SK-N-SH (cell line): ENCODE data around the gene ZBTB46. TPM values are rescaled to one million over a fixed set of nuclear protein-coding genes. Genes with fewer than 3 reads are reported as not detected.

ENCODE experiments used
- CTCF ChIA-PET: fragments of 300-600, 350-600 bp; formaldehyde crosslinking; extraction: SDS; loops from one replicate; lab custom pipeline; 2021; lab: Yijun Ruan, JAX
- POLR2A ChIA-PET: fragments of 350-600 bp; sonication (Branson Sonifier 250); formaldehyde crosslinking; extraction: SDS; loops from one replicate; lab custom pipeline; 2020; ENCODE audit warnings: antibody characterized with exemption, inconsistent platforms; lab: Yijun Ruan, JAX
- DNase-seq: peaks from one replicate; pipeline ENCODE4 v3.0.0; 2012
- H2AFZ ChIP-seq: fragments of 200-600 bp; sonication (generic); 2 replicates; pipeline ENCODE4 v1.8.1; 2016; ENCODE audit warnings: antibody characterized with exemption, mild to moderate bottlenecking, low read depth
- H3F3A ChIP-seq: fragments of 200-600 bp; sonication (generic); replicated peaks from 2 replicates; pipeline ENCODE3; 2016; ENCODE audit warnings: antibody characterized with exemption, mild to moderate bottlenecking; ENCODE audit not compliant: insufficient read depth
- H3K27ac ChIP-seq, 2 experiments: fragments of 200-500 bp in 1 of 2; fragments of 200-600 bp in 1 of 2; sonication (Bioruptor generic) in 1 of 2; sonication (generic), shearing (Covaris generic) in 1 of 2; 2 replicates each; pipeline versions ENCODE4 v1.5.1 to v1.6.1; 2014 to 2016; ENCODE audit warnings: low read depth in 2 of 2, inconsistent platforms in 1 of 2, low read length in 1 of 2, mild to moderate bottlenecking in 1 of 2, mixed read lengths in 1 of 2
- H3K27me3 ChIP-seq: fragments of 200-600 bp; sonication (generic), shearing (Covaris generic); 2 replicates; pipeline ENCODE4 v1.6.1; 2016; ENCODE audit warnings: mixed run types; ENCODE audit not compliant: insufficient read depth
- H3K36me3 ChIP-seq, 2 experiments: fragments of 200-500 bp in 1 of 2; fragments of 200-600 bp in 1 of 2; sonication (Bioruptor generic) in 1 of 2; sonication (generic) in 1 of 2; replicated peaks in 1 of 2; 2 replicates each; pipeline versions ENCODE3 to v1.5.1; 2014 to 2016; ENCODE audit warnings: low read length in 1 of 2, mild to moderate bottlenecking in 1 of 2; ENCODE audit not compliant: insufficient read depth in 2 of 2, control insufficient read depth in 1 of 2
- H3K4me1 ChIP-seq, 2 experiments: fragments of 200-500 bp in 1 of 2; fragments of 200-600 bp in 1 of 2; sonication (Bioruptor generic) in 1 of 2; sonication (generic), shearing (Covaris generic) in 1 of 2; 2 replicates each; pipeline versions ENCODE4 v1.5.1 to v1.6.1; 2014 to 2016; ENCODE audit warnings: low read depth in 1 of 2, low read length in 1 of 2, mixed run types in 1 of 2; ENCODE audit not compliant: insufficient read depth in 2 of 2, control insufficient read depth in 1 of 2
- H3K4me2 ChIP-seq: fragments of 200-600 bp; sonication (generic), shearing (Covaris generic); 2 replicates; pipeline ENCODE4 v1.6.1; 2017; ENCODE audit warnings: mixed run types
- H3K4me3 ChIP-seq, 2 experiments: fragments of 200-500 bp in 1 of 2; fragments of 200-600 bp in 1 of 2; sonication (Bioruptor generic) in 1 of 2; sonication (generic), shearing (Covaris generic) in 1 of 2; 2 replicates each; pipeline versions ENCODE4 v1.5.1 to v1.8.1; 2014 to 2016; ENCODE audit warnings: low read depth in 2 of 2, inconsistent platforms in 1 of 2, low read length in 1 of 2, mild to moderate bottlenecking in 1 of 2, mixed read lengths in 1 of 2, moderate library complexity in 1 of 2
- H3K79me2 ChIP-seq: fragments of 200-600 bp; sonication (generic); 2 replicates; pipeline ENCODE4 v1.8.1; 2017; ENCODE audit warnings: mild to moderate bottlenecking; ENCODE audit not compliant: insufficient read depth
- H3K9ac ChIP-seq: fragments of 200-600 bp; sonication (generic); 2 replicates; pipeline ENCODE4 v1.6.1; 2017; ENCODE audit warnings: mixed run types
- H3K9me2 ChIP-seq: fragments of 200-600 bp; sonication (generic); 2 replicates; pipeline ENCODE4 v1.6.1; 2017; ENCODE audit warnings: mixed run types
- H3K9me3 ChIP-seq: fragments of 200-600 bp; sonication (generic); 2 replicates; pipeline ENCODE4 v1.6.1; 2017; ENCODE audit warnings: mixed run types, mild to moderate bottlenecking, moderate library complexity
- H4K20me1 ChIP-seq: fragments of 200-600 bp; sonication (generic); 2 replicates; pipeline ENCODE4 v1.6.1; 2017; ENCODE audit warnings: mild to moderate bottlenecking, mixed run types; ENCODE audit not compliant: insufficient read depth
- CHD2 ChIP-seq: fragments of 150-350 bp; IDR thresholded peaks from 2 replicates; pipeline ENCODE4 v1.6.1; 2018; ENCODE audit warnings: low read length; ENCODE audit not compliant: partially characterized antibody
- CTCF ChIP-seq: fragments of 200-600 bp; sonication (generic); IDR thresholded peaks from 2 replicates; pipeline ENCODE4 v1.6.1; 2017; ENCODE audit warnings: antibody characterized with exemption, mild to moderate bottlenecking, moderate library complexity
- ELF1 ChIP-seq: IDR thresholded peaks from 2 replicates; pipeline ENCODE4 v1.4.0; 2012
- EZH2phosphoT487 ChIP-seq: fragments of 200-600 bp; sonication (generic); IDR thresholded peaks from 2 replicates; pipeline ENCODE4 v1.6.1; 2017; ENCODE audit warnings: low read depth, mixed run types, mild to moderate bottlenecking, antibody characterized with exemption, moderate library complexity, borderline replicate concordance
- MXI1 ChIP-seq: IDR thresholded peaks from 2 replicates; pipeline ENCODE4 v1.6.1; 2012; ENCODE audit warnings: mild to moderate bottlenecking, low read depth, low read length, improper control_type of control experiment
- NFIC ChIP-seq: IDR thresholded peaks from 2 replicates; pipeline ENCODE4 v1.4.0; 2012; ENCODE audit warnings: borderline replicate concordance
- RAD21 ChIP-seq: IDR thresholded peaks from 2 replicates; pipeline ENCODE4 v1.6.1; 2012; ENCODE audit warnings: mild to moderate bottlenecking, low read length
- SIN3A ChIP-seq: IDR thresholded peaks from 2 replicates; pipeline ENCODE4 v1.6.1; 2012; ENCODE audit warnings: low read depth, mild to moderate bottlenecking, low read length, moderate library complexity, borderline replicate concordance
- TCF12 ChIP-seq: IDR thresholded peaks from 2 replicates; pipeline ENCODE4 v1.4.0; 2012
- TEAD4 ChIP-seq: IDR thresholded peaks from 2 replicates; pipeline ENCODE4 v1.4.0; 2012; ENCODE audit warnings: mild to moderate bottlenecking, borderline replicate concordance; ENCODE audit not compliant: insufficient read depth
- USF1 ChIP-seq: IDR thresholded peaks from 2 replicates; pipeline ENCODE4 v1.4.0; 2012; ENCODE audit warnings: low read depth, borderline replicate concordance
- YY1 ChIP-seq: IDR thresholded peaks from 2 replicates; pipeline ENCODE4 v1.4.0; 2012; ENCODE audit warnings: low read depth, mild to moderate bottlenecking
- WGBS: methylation state at CpG from one replicate; pipeline ENCODE4 v1.1.6; 2017; ENCODE audit warnings: low lambda C conversion rate; 5-methylcytosine and 5-hydroxymethylcytosine counted together
- polyA plus RNA-seq, 3 experiments: library from polyadenylated mRNA; depleted of rRNA; stranded (reverse); fragments of >200 nt; gene quantifications; 2 replicates each; pipeline ENCODE4 v1.2.3, GENCODE V29; 2012
- TF ChIP-seq, protein P1 (sequence below): IDR thresholded peaks from 2 replicates; pipeline ENCODE4 v1.4.0; 2012; ENCODE audit warnings: low read depth
- TF ChIP-seq, protein P2 (sequence below): fragments of 150-350 bp; IDR thresholded peaks from 2 replicates; pipeline ENCODE4 v1.6.1; 2017; ENCODE audit warnings: antibody characterized with exemption, low read length, low read depth, borderline replicate concordance
- TF ChIP-seq, protein P3 (sequence below): fragments of 150-350 bp; IDR thresholded peaks from 2 replicates; pipeline ENCODE4 v1.6.1; 2016; ENCODE audit warnings: mild to moderate bottlenecking, low read depth, low read length
- TF ChIP-seq, protein P4 (sequence below): IDR thresholded peaks from 2 replicates; pipeline ENCODE4; 2012

Gene ZBTB46
- polyA plus RNA-seq, 1 of the 3 experiments (the other 2 are of a cell fraction): 0.15 TPM

- Histone ChIP-seq H3K9ac (no peak overlapping the region), H3K9me2 (no peaks in the 10 kb centered on the region), H3K79me2 (no peaks in the 10 kb centered on the region), H3K4me3 (no peak overlapping the region), H3K9me3 (no peaks in the 10 kb centered on the region), H4K20me1 (no peaks in the 10 kb centered on the region), H3K27ac (no peak overlapping the region), H3F3A (peaks cover 4% of the 10 kb centered on the region), H3K27me3 (no peaks in the 10 kb centered on the region), H3K36me3 (no peaks in the 10 kb centered on the region), H3K4me2 (no peak overlapping the region), H2AFZ (no peak overlapping the region), H3K4me1 (peaks cover 0 to 10% of the 10 kb centered on the region in 2 experiments; a peak in 1 of 4 replicates)
- peak; percentile 77 for DNase-seq
- WGBS: 76% methylated on average over 29 of the region's 45 CpGs
- ChIA-PET CTCF (interaction anchor here (0.7 to 1.2 kb wide), 2 partner anchors 10 to 23 kb away, joined by 3 to 7 read pairs; no protein-coding TSS in a partner anchor), POLR2A (no interaction called here)
- no peak for TF ChIP-seq ELF1
- no peak for TF ChIP-seq CTCF
- no peak for TF ChIP-seq SIN3A
- no peak for TF ChIP-seq NFIC
- TF ChIP-seq EZH2phosphoT487: no peak
- no peak for TF ChIP-seq RAD21
- TF ChIP-seq, protein P1, sequence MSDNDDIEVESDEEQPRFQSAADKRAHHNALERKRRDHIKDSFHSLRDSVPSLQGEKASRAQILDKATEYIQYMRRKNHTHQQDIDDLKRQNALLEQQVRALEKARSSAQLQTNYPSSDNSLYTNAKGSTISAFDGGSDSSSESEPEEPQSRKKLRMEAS: no peak
- TF ChIP-seq MXI1: no peak
- no peak for TF ChIP-seq TEAD4
- TF ChIP-seq USF1: no peak
- TF ChIP-seq, protein P2, sequence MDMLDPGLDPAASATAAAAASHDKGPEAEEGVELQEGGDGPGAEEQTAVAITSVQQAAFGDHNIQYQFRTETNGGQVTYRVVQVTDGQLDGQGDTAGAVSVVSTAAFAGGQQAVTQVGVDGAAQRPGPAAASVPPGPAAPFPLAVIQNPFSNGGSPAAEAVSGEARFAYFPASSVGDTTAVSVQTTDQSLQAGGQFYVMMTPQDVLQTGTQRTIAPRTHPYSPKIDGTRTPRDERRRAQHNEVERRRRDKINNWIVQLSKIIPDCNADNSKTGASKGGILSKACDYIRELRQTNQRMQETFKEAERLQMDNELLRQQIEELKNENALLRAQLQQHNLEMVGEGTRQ: no peak
- TF ChIP-seq, protein P3, sequence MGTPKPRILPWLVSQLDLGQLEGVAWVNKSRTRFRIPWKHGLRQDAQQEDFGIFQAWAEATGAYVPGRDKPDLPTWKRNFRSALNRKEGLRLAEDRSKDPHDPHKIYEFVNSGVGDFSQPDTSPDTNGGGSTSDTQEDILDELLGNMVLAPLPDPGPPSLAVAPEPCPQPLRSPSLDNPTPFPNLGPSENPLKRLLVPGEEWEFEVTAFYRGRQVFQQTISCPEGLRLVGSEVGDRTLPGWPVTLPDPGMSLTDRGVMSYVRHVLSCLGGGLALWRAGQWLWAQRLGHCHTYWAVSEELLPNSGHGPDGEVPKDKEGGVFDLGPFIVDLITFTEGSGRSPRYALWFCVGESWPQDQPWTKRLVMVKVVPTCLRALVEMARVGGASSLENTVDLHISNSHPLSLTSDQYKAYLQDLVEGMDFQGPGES: no peak
- no peak for TF ChIP-seq TCF12
- no peak for TF ChIP-seq YY1
- TF ChIP-seq, protein P4, sequence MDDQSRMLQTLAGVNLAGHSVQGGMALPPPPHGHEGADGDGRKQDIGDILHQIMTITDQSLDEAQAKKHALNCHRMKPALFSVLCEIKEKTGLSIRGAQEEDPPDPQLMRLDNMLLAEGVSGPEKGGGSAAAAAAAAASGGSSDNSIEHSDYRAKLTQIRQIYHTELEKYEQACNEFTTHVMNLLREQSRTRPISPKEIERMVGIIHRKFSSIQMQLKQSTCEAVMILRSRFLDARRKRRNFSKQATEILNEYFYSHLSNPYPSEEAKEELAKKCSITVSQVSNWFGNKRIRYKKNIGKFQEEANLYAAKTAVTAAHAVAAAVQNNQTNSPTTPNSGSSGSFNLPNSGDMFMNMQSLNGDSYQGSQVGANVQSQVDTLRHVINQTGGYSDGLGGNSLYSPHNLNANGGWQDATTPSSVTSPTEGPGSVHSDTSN: no peak
- TF ChIP-seq CHD2: no peak
These were observed 79.4 kb downstream of the ZBTB46 start for GRCh38 chr20:63751471-63752271.
